Coronary artery (tissue), 2 donors: ENCODE results near the gene ELOVL7.

Source experiments
- DNase-seq: peaks from one replicate; pipeline ENCODE4 v3.0.0-alpha.2; 2017; ENCODE audit warnings: low spot score
- H3K27ac ChIP-seq, 2 donors: fragments of 200-600 bp; sonication (generic); one replicate each; pipeline ENCODE4 v1.5.1; 2016 to 2019
- H3K4me3 ChIP-seq: fragments of 200-600 bp; sonication (generic); 2 replicates; pipeline ENCODE4 v1.5.1; 2016; ENCODE audit warnings: mild to moderate bottlenecking, moderate library complexity
- TF ChIP-seq, protein P1 (sequence below): fragments of 200-600 bp; sonication (generic); IDR thresholded peaks from one replicate; pipeline ENCODE4 v1.5.1; 2019; ENCODE audit warnings: antibody characterized with exemption

ELOVL7 gene

DNA sequence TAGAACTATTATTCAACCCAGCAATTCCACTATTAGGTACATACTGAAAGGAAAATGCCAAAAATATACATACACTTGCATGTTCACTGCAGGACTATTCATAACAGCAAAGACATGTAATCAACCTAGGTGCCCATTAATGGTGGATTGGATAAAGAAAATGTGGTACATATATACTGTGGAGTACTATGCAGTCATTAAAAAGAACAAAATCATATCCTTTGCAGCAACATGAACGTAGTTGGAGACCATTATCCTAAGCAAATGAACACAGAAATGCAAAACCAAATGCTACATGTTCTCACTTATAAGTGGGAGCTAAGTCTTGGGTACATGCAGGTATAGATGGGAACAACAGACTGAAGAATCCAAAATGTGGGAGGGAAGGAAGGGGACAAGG lies 67.7 kb downstream of the ELOVL7 start:
- H3K27ac ChIP-seq: no peak overlapping the region
- DNase-seq: no peak
- TF ChIP-seq, protein P1, sequence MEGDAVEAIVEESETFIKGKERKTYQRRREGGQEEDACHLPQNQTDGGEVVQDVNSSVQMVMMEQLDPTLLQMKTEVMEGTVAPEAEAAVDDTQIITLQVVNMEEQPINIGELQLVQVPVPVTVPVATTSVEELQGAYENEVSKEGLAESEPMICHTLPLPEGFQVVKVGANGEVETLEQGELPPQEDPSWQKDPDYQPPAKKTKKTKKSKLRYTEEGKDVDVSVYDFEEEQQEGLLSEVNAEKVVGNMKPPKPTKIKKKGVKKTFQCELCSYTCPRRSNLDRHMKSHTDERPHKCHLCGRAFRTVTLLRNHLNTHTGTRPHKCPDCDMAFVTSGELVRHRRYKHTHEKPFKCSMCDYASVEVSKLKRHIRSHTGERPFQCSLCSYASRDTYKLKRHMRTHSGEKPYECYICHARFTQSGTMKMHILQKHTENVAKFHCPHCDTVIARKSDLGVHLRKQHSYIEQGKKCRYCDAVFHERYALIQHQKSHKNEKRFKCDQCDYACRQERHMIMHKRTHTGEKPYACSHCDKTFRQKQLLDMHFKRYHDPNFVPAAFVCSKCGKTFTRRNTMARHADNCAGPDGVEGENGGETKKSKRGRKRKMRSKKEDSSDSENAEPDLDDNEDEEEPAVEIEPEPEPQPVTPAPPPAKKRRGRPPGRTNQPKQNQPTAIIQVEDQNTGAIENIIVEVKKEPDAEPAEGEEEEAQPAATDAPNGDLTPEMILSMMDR: no peak

DNA sequence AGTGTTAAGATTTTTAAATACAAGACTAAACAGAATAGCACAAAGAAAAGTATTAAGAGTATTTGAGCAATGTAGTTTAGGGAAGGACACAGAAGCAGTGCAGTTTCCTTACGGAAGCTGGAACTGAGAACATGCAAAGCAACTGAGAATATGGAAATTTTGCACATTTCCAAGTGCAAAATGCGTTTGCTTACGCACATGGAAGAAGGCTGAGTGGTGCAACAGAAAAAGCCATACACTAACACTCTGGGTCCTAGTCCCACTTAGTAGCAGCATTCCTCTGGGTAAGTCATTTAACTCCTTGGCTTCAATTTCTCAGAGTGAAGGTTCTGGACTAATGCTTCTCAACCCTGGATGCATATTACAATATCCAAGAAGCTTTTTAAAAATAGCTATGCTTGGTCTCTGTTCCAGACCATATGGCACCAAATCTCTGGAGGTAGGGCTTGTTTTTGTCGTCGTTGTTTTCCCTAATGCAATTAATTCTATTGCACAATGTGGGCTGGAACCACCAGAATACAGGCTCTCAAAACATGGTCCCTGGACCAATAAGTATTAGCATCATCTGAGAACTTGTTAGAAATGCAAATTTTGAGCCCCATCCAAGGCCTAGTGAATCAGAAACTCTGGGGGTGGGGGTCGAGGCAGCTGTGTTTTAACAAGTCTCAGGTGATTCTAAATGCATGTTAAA lies 78.9 kb downstream of the ELOVL7 start:
- DNase-seq: no peak
- H3K4me3 ChIP-seq: no peak overlapping the region
- TF ChIP-seq, protein P1: no peak
- H3K27ac ChIP-seq: no peak overlapping the region

More for the DNA sequence above, 67.7 kb downstream of the ELOVL7 start:
- H3K4me3 ChIP-seq: no peak overlapping the region

DNA sequence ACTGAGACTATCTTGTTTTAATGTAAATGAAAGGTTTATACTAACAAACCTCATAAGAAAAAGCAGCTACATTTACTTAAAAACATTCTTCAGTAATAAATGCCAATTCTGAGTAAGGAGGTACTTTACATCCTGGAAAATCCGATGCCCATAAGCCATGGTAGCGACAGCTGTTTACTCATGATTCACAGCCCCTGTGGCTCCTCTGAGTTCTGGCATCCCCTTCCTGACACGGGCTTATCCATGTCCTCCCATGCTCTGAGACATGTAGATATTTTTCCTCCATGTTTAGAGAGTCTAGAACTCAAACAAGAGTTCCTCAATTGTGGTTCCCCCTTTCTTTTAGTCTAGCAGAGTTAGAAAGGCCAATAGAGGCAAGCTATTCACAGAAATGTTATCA lies 81.0 kb downstream of the ELOVL7 start:
- H3K4me3 ChIP-seq: no peak overlapping the region
- TF ChIP-seq, protein P1: no peak
- DNase-seq: no peak
- H3K27ac ChIP-seq: no peak overlapping the region

DNA sequence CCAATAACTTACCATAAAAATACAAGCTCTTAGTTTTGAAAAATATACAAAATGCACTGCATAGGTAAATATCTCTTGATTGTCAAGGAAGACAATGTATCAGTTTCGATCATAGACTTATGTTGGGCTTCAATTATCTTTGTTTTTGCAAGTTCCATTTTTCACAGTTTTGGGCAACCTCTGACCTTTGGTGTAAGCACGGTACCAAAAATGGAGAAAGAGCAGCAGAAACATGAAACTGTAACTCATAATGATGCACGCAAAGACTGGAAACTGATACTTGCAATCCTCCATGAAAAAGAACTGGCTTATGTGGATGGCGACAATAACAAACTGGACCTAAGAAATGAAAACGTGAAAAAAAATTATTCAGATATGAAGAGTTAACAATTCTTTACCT lies 89.6 kb downstream of the ELOVL7 start:
- Histone ChIP-seq H3K27ac (no peak overlapping the region), H3K4me3 (no peak overlapping the region)
- TF ChIP-seq, protein P1: no peak
- no peak for DNase-seq

DNA sequence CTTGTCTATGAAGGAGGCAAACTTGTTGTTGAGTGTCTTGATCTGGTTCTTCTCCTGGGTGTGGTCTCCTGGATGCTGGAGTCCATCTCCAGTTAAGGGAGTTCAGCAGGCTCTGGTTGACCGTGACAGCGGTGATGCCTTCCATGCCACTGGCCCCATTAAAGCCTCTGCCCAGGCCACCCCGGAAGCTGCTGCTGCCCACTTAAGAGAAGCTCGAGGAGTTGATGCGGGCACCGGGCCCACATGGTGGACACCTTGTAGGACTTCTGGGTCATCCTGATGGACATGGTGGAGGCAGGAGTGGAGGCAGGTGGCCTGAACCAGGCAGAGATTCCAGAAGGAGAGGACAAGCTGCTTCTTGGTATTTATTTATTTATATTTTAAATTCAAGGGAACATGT lies 99.4 kb downstream of the ELOVL7 start:
- Histone ChIP-seq H3K4me3 (no peak overlapping the region), H3K27ac (no peak overlapping the region)
- TF ChIP-seq, protein P1: no peak
- DNase-seq: no peak

DNA sequence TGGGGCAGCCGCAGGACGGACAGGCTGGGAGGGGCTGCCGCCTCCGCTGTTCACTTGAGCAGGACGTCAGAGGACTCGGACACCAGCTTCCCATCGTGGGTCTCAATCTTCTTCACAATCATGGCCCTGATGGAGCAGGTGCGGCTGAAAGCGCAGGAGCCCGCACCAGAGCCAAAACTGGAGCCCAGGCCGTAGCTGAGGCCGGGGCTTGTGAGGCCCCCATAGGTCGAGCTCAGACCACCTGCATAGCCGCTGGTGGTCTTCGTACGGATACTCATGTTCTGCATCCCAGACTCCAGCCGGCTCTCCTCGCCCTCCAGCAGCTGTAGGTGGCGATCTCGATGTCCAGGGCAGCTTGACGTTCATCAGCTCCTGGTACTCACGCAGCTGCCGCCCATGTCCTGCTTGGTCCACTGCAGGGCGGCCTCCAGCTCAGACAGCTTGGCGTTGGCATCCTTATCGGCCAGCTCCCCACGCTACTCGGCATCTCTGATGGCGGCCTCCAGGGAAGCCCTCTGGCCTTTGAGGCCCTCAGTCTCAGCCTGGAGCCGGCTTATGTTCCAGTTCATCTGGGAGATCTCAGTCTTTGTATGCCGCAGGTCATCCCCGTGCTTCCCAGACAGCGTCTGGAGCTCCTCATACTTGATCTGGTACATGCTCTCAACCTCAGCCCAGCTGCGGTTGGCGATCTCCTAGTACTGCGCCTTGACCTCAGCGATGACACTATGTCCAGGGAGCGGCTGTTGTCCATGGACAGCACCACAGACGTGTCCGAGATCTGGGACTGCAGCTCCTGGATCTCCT lies 100.4 kb downstream of the ELOVL7 start:
- no peak for DNase-seq
- Histone ChIP-seq H3K4me3 (no peak overlapping the region), H3K27ac (no peak overlapping the region)
- TF ChIP-seq, protein P1: no peak

DNA sequence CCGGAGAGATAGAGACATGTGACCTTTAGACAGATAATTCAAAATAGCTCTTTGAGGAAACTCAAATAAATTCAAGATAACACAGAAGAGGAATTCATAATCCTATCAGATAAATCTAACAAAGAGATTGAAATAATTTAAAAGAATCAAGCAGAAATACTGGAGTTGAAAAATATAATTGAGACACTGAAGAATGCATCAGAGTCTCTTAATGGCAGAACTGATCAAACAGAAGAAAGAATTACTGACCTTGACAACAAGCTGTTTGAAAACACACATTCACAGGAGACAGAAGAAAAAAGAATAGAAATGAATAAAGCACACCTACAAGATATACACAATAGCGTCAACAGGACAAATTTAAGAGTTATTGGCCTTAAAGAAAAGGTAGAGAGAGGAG lies 103.7 kb downstream of the ELOVL7 start:
- Histone ChIP-seq H3K27ac (no peak overlapping the region), H3K4me3 (no peak overlapping the region)
- no peak for DNase-seq
- TF ChIP-seq, protein P1: no peak
